H1 (cell line): ENCODE data around the gene UTP15. TPM values are rescaled to one million over a fixed set of nuclear protein-coding genes. Genes with fewer than 3 reads are reported as not detected.

Source experiments
- EP300 ChIP-seq, 2 experiments: IDR thresholded peaks; 1 replicate in 1 of 2; 2 replicates in 1 of 2; pipeline ENCODE4 v1.6.1; 2011 to 2012; ENCODE audit warnings: low read depth in 2 of 2, low read length in 2 of 2, mild to moderate bottlenecking in 2 of 2, borderline replicate concordance in 1 of 2, inconsistent platforms in 1 of 2, moderate library complexity in 1 of 2
- POU5F1 ChIP-seq: IDR thresholded peaks from 2 replicates; pipeline ENCODE4 v1.6.1; 2011; ENCODE audit warnings: low read depth, mild to moderate bottlenecking, low read length, moderate library complexity
- SAP30 ChIP-seq: fragments of 300-600 bp; sonication (generic); IDR thresholded peaks from 2 replicates; pipeline ENCODE4 v1.7.1; 2012; ENCODE audit warnings: low read length, moderate library complexity, mild to moderate bottlenecking, inconsistent platforms; ENCODE audit not compliant: insufficient read depth, insufficient replicate concordance
- SIRT6 ChIP-seq: IDR thresholded peaks from one replicate; pipeline ENCODE4 v1.7.1; 2012; ENCODE audit warnings: low read length, inconsistent platforms
- polyA plus RNA-seq, 7 experiments: library from polyadenylated mRNA; depleted of rRNA in 3 of 7; stranded (reverse) in 5 of 7; unstranded in 2 of 7; fragments of >200 nt in 5 of 7; fragments of 200-250 nt in 2 of 7; gene quantifications; 1 replicate in 5 of 7; 2 replicates in 1 of 7; 4 replicates in 1 of 7; pipeline versions ENCODE4 v1.2.1 to v1.2.3, GENCODE V29; 2011 to 2013; ENCODE audit warnings: missing spikeins in 2 of 7, mixed read lengths in 2 of 7
- total RNA-seq: library from RNA; stranded (reverse); fragmentation: NEBNext Ultra II Directional; extraction: Animal tissue kit (Norgen Biotek cat#: 25700); gene quantifications from 2 replicates; pipeline ENCODE4 v1.2.1, GENCODE V29; 2021

Gene UTP15
- total and polyA plus RNA-seq, 2 of the 8 experiments (the other 6 are each of a cell fraction or from before 2014, with no cell fraction given), result 14.3 to 33.6 TPM

DNA sequence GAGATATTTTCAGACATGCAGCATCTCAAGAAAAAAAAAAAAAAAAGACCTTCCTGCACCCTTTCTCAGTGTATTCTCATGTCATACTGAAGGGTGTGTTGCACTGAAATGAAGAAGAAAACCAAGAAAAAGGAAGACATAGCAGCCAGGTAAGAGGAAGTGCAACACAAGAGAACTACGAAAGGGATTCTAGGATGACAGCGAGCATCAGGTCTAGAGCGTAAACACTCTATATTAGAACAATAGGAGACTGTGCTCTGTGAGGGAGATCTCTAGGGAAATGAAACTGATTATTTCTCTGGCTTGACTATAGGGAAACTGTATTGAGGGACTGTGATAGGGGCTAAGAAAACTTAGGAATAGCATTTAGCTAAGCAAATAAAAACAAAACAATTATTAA, 37.3 kb upstream of the UTP15 start (continued):
- no peak for TF ChIP-seq SAP30
- TF ChIP-seq EP300 (IDR thresholded peaks at IDR 0.05; ENCODE audit: borderline replicate concordance in 1 of 2, low read depth in 2 of 2, low read length in 2 of 2), result no peak
- no peak for TF ChIP-seq SIRT6
- no peak for TF ChIP-seq POU5F1
- TF ChIP-seq, all 59 proteins: peak for 0
